Lower leg skin (tissue), 3 donors: ENCODE measurements around the gene CDO1.

Experiments
- CTCF ChIP-seq, 3 donors: fragments of 450-650 bp; IDR thresholded peaks; one replicate each; pipeline ENCODE4 v1.5.1; 2016; ENCODE audit warnings: antibody characterized with exemption in 3 of 3, mild to moderate bottlenecking in 3 of 3, moderate library complexity in 2 of 3
- POLR2A ChIP-seq, 2 donors: fragments of 450-650 bp; IDR thresholded peaks; one replicate each; pipeline ENCODE4 v1.6.1; 2016 to 2017; ENCODE audit warnings: antibody characterized with exemption in 2 of 2, mild to moderate bottlenecking in 1 of 2, moderate library complexity in 1 of 2

GRCh38 chr5:115815693-115816225 lies 700 bp downstream of the CDO1 start:
- TF ChIP-seq CTCF (IDR thresholded peaks at IDR 0.05) (no peak), POLR2A (IDR thresholded peaks at IDR 0.05) (no peak)
